GM23338 (cell line): ENCODE measurements around the gene CLCF1. TPM values are rescaled to one million over a fixed set of nuclear protein-coding genes. Genes with fewer than 3 reads are reported as not detected.

Experiments used
- ATAC-seq: fragments of 200-7000 bp; cut with Tn5 transposase; 3 replicates; pipeline ENCODE4 v1.9.1; 2020
- DNase-seq: peaks from one replicate; pipeline ENCODE4 v3.0.0-alpha.2; 2015; ENCODE audit warnings: low spot score
- H2AFZ ChIP-seq: fragments of 200-600 bp; sonication (generic); 2 replicates; pipeline ENCODE4 v1.8.0; 2016; ENCODE audit warnings: antibody characterized with exemption, mild to moderate bottlenecking, moderate library complexity
- H3F3A ChIP-seq: fragments of 200-600 bp; sonication (generic); replicated peaks from 2 replicates; pipeline ENCODE4 v1.8.0; 2017; ENCODE audit warnings: antibody characterized with exemption, mixed run types, low read depth
- H3K27ac ChIP-seq: fragments of 200-600 bp; sonication (generic); 2 replicates; pipeline ENCODE4 v1.6.1; 2016; ENCODE audit warnings: low read depth
- H3K27me3 ChIP-seq: fragments of 200-600 bp; sonication (generic); 2 replicates; pipeline ENCODE4 v1.8.0; 2016; ENCODE audit warnings: mild to moderate bottlenecking, mixed run types, moderate library complexity; ENCODE audit not compliant: insufficient read depth
- H3K36me3 ChIP-seq: fragments of 200-600 bp; sonication (generic); 2 replicates; pipeline ENCODE4 v1.8.0; 2016; ENCODE audit warnings: mild to moderate bottlenecking; ENCODE audit not compliant: insufficient read depth
- H3K4me1 ChIP-seq: fragments of 200-600 bp; sonication (generic); 2 replicates; pipeline ENCODE4 v1.8.0; 2016; ENCODE audit warnings: mild to moderate bottlenecking, moderate library complexity; ENCODE audit not compliant: insufficient read depth
- H3K4me2 ChIP-seq: fragments of 200-600 bp; sonication (generic); 2 replicates; pipeline ENCODE4 v1.7.1; 2017; ENCODE audit warnings: mixed run types
- H3K4me3 ChIP-seq: fragments of 200-600 bp; sonication (generic); 2 replicates; pipeline ENCODE4 v1.6.1; 2016; ENCODE audit warnings: mixed run types
- H3K79me2 ChIP-seq: fragments of 200-600 bp; sonication (generic); replicated peaks from 2 replicates; pipeline ENCODE4 v1.8.0; 2017; ENCODE audit warnings: mild to moderate bottlenecking; ENCODE audit not compliant: insufficient read depth
- H3K9me2 ChIP-seq: fragments of 200-600 bp; sonication (generic); 2 replicates; pipeline ENCODE4 v1.8.0; 2017; ENCODE audit not compliant: insufficient read depth
- H4K20me1 ChIP-seq: fragments of 200-600 bp; sonication (generic); replicated peaks from 2 replicates; pipeline ENCODE4 v1.8.0; 2017; ENCODE audit warnings: mild to moderate bottlenecking; ENCODE audit not compliant: insufficient read depth
- H3K27ac Mint-ChIP-seq: 2 replicates; pipeline ENCODE4 v1.8.0; 2020; ENCODE audit warnings: inconsistent platforms, mild to moderate bottlenecking, moderate library complexity, mixed read lengths
- H3K27me3 Mint-ChIP-seq: 3 replicates; pipeline ENCODE4 v1.8.0; 2022; ENCODE audit warnings: low read depth, mild to moderate bottlenecking, moderate library complexity, mixed read lengths, inconsistent platforms; ENCODE audit not compliant: insufficient read depth, poor library complexity
- H3K36me3 Mint-ChIP-seq: 3 replicates; pipeline ENCODE4 v1.8.0; 2021; ENCODE audit warnings: low read depth, mild to moderate bottlenecking, inconsistent platforms, moderate library complexity, mixed read lengths
- H3K4me1 Mint-ChIP-seq: 3 replicates; pipeline ENCODE4 v1.8.0; 2020; ENCODE audit warnings: mild to moderate bottlenecking, inconsistent platforms, mixed read lengths
- H3K4me3 Mint-ChIP-seq: 3 replicates; pipeline ENCODE4 v1.8.0; 2021; ENCODE audit warnings: moderate library complexity, mild to moderate bottlenecking, inconsistent platforms, mixed read lengths
- H3K9me3 Mint-ChIP-seq: 3 replicates; pipeline ENCODE4 v1.8.0; 2020; ENCODE audit warnings: moderate library complexity, mild to moderate bottlenecking, inconsistent platforms, mixed read lengths
- CREB1 ChIP-seq: fragments of 250-450 bp; sonication (Bioruptor Pico); IDR thresholded peaks from 2 replicates; pipeline ENCODE4 v1.5.0; 2020; ENCODE audit warnings: low read depth, mild to moderate bottlenecking, moderate library complexity
- EZH2phosphoT487 ChIP-seq: fragments of 200-600 bp; sonication (generic); IDR thresholded peaks from one replicate; pipeline ENCODE4 v1.8.1; 2018; ENCODE audit warnings: antibody characterized with exemption; ENCODE audit not compliant: unreplicated experiment
- JUNB ChIP-seq: IDR thresholded peaks from one replicate; pipeline ENCODE4 v1.6.1; 2016; ENCODE audit warnings: antibody characterized with exemption; ENCODE audit not compliant: unreplicated experiment
- NANOG ChIP-seq: IDR thresholded peaks from 2 replicates; pipeline ENCODE4 v1.6.1; 2016; ENCODE audit warnings: antibody characterized with exemption, borderline replicate concordance
- POLR2AphosphoS5 ChIP-seq: IDR thresholded peaks from 2 replicates; pipeline ENCODE4 v1.6.1; 2016; ENCODE audit warnings: antibody characterized with exemption, low read depth
- STAT1 ChIP-seq: IDR thresholded peaks from one replicate; pipeline ENCODE4 v1.6.1; 2016; ENCODE audit warnings: antibody characterized with exemption; ENCODE audit not compliant: unreplicated experiment
- ZNF114 ChIP-seq: fragments of 250-450 bp; sonication (Bioruptor Pico); IDR thresholded peaks from 2 replicates; pipeline ENCODE4 v1.5.0; 2020; ENCODE audit warnings: mild to moderate bottlenecking, moderate library complexity
- ZNF331 ChIP-seq: fragments of 250-450 bp; sonication (Bioruptor Pico); IDR thresholded peaks from 2 replicates; pipeline ENCODE4 v1.5.0; 2020; ENCODE audit warnings: low read depth, mild to moderate bottlenecking, moderate library complexity
- polyA plus RNA-seq: library from polyadenylated mRNA; unstranded; fragments of >200 nt; fragmentation: Nextera tagmentation; extraction: Ambion mirVana; gene quantifications from 2 replicates; pipeline ENCODE4 v1.2.1, GENCODE V29; 2016
- total RNA-seq: library from RNA; depleted of rRNA; stranded (reverse); fragments of >200 nt; shearing (Covaris generic); gene quantifications from 2 replicates; pipeline ENCODE4 v1.2.3, GENCODE V29; 2014
- TF ChIP-seq, protein P1 (sequence below): IDR thresholded peaks from one replicate; pipeline ENCODE4 v1.6.1; 2018; ENCODE audit warnings: antibody characterized with exemption; ENCODE audit not compliant: unreplicated experiment
- TF ChIP-seq, protein P2 (sequence below): fragments of 250-450 bp; sonication (Bioruptor Pico); IDR thresholded peaks from 2 replicates; pipeline ENCODE4 v1.5.0; 2020; ENCODE audit warnings: mild to moderate bottlenecking, moderate library complexity
- TF ChIP-seq, protein P3 (sequence below): IDR thresholded peaks from 2 replicates; pipeline ENCODE4 v1.6.1; 2016; ENCODE audit warnings: antibody characterized with exemption

The CLCF1 gene
- total and polyA plus RNA-seq, 2 experiments from 2014 or later, result 0.32 TPM; not detected in 1

DNA sequence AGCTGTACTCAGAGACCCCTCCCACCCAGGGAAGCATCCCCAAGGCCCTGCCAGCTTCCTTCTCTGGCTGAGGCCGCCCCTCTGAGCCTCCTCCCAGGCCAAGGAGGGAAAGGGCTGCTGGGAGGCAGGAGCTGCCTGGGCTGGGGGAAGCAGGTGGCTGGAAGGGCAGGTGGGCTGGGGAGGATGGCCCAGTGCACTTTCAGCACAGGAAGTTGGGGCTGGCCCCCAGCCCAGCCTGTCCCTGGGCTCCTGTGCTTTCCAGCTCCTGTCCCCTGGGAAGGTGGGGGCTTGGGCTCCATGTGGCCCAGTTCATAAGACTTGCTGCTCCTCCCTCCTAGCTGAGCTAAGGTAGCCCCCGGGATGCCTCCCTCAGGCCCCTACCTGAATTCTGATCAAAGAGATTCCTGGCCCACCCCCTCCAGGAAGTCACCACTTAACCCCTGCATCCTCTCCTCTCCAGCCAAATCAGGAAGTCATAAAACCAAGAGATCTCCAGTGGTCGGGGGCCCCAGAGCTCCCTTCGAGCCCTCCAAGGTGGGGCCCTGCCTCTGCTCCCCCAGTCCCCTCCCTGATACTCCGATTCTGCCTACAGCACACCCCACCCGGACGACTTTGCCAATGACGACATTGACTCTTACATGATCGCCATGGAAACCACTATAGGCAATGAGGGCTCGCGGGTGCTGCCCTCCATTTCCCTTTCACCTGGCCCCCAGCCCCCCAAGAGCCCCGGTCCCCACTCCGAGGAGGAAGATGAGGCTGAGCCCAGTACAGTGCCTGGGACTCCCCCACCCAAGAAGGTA is 23.4 kb upstream of the CLCF1 start:
- H3K9me2 ChIP-seq, result no peaks in the 10 kb centered on the region
- no peak overlapping the region for H2AFZ ChIP-seq
- peaks cover 8% of the 10 kb centered on the region; the same call in 1 of the 2 replicates for H4K20me1 ChIP-seq
- Mint-ChIP-seq H3K36me3 (peaks cover 47% of the 10 kb centered on the region), H3K4me3 (peak overlapping the region; percentile 60; the same call in 2 of the 3 replicates), H3K4me1 (peaks cover 36% of the 10 kb centered on the region), H3K27ac (peak overlapping the region; percentile 87), H3K9me3 (no peaks in the 10 kb centered on the region), H3K27me3 (peaks cover 14% of the 10 kb centered on the region)
- H3K4me2 ChIP-seq, result peak overlapping the region; percentile 72
- H3K27me3 ChIP-seq, result no peaks in the 10 kb centered on the region
- no peaks in the 10 kb centered on the region for H3K36me3 ChIP-seq
- peak overlapping the region; percentile 41 for H3K4me3 ChIP-seq
- 0 out of 2 replicates have a peak, but pooled peaks cover 4% of the 10 kb centered on the region for H3F3A ChIP-seq
- H3K27ac ChIP-seq, result peak overlapping the region; percentile 63
- peaks cover 17% of the 10 kb centered on the region for H3K4me1 ChIP-seq
- H3K79me2 ChIP-seq, result peaks cover 16% of the 10 kb centered on the region
- TF ChIP-seq, protein P1, sequence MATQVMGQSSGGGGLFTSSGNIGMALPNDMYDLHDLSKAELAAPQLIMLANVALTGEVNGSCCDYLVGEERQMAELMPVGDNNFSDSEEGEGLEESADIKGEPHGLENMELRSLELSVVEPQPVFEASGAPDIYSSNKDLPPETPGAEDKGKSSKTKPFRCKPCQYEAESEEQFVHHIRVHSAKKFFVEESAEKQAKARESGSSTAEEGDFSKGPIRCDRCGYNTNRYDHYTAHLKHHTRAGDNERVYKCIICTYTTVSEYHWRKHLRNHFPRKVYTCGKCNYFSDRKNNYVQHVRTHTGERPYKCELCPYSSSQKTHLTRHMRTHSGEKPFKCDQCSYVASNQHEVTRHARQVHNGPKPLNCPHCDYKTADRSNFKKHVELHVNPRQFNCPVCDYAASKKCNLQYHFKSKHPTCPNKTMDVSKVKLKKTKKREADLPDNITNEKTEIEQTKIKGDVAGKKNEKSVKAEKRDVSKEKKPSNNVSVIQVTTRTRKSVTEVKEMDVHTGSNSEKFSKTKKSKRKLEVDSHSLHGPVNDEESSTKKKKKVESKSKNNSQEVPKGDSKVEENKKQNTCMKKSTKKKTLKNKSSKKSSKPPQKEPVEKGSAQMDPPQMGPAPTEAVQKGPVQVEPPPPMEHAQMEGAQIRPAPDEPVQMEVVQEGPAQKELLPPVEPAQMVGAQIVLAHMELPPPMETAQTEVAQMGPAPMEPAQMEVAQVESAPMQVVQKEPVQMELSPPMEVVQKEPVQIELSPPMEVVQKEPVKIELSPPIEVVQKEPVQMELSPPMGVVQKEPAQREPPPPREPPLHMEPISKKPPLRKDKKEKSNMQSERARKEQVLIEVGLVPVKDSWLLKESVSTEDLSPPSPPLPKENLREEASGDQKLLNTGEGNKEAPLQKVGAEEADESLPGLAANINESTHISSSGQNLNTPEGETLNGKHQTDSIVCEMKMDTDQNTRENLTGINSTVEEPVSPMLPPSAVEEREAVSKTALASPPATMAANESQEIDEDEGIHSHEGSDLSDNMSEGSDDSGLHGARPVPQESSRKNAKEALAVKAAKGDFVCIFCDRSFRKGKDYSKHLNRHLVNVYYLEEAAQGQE, result no peak
- peak; percentile 40 for TF ChIP-seq POLR2AphosphoS5
- ATAC-seq, result no peak
- peak; percentile 58 for DNase-seq

DNA sequence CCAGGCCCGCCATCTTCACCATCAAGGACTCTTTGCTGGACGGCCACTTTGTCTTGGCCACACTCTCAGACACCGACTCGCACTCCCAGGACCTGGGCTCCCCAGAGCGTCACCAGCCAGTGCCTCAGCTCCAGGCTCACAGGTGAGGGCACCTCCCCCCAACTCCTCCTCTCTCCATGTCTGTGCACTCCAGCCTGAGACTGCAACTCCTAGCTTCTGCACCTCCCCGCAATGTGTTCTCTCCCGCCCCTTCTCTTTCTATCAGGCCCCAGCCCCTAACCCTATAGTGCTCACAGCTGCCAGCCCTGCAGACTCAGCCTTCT is 22.8 kb upstream of the CLCF1 start:
- peak overlapping the region; percentile 63 for H3K27ac ChIP-seq
- peak overlapping the region; percentile 41; the same call in 1 of the 2 replicates for H3K4me3 ChIP-seq
- H4K20me1 ChIP-seq, result peaks cover 8% of the 10 kb centered on the region; the same call in 1 of the 2 replicates
- Mint-ChIP-seq H3K4me3 (peak overlapping the region; percentile 43; the same call in 2 of the 3 replicates), H3K9me3 (no peaks in the 10 kb centered on the region), H3K36me3 (peaks cover 47% of the 10 kb centered on the region), H3K27me3 (peaks cover 16% of the 10 kb centered on the region), H3K27ac (peak overlapping the region; percentile 87), H3K4me1 (peaks cover 38% of the 10 kb centered on the region)
- H2AFZ ChIP-seq, result no peak overlapping the region
- no peaks in the 10 kb centered on the region for H3K27me3 ChIP-seq
- no peak for ATAC-seq
- H3K4me1 ChIP-seq, result peaks cover 17% of the 10 kb centered on the region
- H3K9me2 ChIP-seq, result no peaks in the 10 kb centered on the region
- peak overlapping the region; percentile 72 for H3K4me2 ChIP-seq
- peaks cover 16% of the 10 kb centered on the region for H3K79me2 ChIP-seq
- no peak for DNase-seq
- H3K36me3 ChIP-seq, result no peaks in the 10 kb centered on the region
- H3F3A ChIP-seq, result 0 out of 2 replicates have a peak, but pooled peaks cover 6% of the 10 kb centered on the region
- TF ChIP-seq JUNB (no peak), STAT1 (no peak), NANOG (no peak), ZNF331 (no peak), EZH2phosphoT487 (no peak), CREB1 (CRISPR knock-in tag) (no peak), ZNF114 (CRISPR knock-in tag) (no peak), POLR2AphosphoS5 (no peak)
- TF ChIP-seq, protein P2, sequence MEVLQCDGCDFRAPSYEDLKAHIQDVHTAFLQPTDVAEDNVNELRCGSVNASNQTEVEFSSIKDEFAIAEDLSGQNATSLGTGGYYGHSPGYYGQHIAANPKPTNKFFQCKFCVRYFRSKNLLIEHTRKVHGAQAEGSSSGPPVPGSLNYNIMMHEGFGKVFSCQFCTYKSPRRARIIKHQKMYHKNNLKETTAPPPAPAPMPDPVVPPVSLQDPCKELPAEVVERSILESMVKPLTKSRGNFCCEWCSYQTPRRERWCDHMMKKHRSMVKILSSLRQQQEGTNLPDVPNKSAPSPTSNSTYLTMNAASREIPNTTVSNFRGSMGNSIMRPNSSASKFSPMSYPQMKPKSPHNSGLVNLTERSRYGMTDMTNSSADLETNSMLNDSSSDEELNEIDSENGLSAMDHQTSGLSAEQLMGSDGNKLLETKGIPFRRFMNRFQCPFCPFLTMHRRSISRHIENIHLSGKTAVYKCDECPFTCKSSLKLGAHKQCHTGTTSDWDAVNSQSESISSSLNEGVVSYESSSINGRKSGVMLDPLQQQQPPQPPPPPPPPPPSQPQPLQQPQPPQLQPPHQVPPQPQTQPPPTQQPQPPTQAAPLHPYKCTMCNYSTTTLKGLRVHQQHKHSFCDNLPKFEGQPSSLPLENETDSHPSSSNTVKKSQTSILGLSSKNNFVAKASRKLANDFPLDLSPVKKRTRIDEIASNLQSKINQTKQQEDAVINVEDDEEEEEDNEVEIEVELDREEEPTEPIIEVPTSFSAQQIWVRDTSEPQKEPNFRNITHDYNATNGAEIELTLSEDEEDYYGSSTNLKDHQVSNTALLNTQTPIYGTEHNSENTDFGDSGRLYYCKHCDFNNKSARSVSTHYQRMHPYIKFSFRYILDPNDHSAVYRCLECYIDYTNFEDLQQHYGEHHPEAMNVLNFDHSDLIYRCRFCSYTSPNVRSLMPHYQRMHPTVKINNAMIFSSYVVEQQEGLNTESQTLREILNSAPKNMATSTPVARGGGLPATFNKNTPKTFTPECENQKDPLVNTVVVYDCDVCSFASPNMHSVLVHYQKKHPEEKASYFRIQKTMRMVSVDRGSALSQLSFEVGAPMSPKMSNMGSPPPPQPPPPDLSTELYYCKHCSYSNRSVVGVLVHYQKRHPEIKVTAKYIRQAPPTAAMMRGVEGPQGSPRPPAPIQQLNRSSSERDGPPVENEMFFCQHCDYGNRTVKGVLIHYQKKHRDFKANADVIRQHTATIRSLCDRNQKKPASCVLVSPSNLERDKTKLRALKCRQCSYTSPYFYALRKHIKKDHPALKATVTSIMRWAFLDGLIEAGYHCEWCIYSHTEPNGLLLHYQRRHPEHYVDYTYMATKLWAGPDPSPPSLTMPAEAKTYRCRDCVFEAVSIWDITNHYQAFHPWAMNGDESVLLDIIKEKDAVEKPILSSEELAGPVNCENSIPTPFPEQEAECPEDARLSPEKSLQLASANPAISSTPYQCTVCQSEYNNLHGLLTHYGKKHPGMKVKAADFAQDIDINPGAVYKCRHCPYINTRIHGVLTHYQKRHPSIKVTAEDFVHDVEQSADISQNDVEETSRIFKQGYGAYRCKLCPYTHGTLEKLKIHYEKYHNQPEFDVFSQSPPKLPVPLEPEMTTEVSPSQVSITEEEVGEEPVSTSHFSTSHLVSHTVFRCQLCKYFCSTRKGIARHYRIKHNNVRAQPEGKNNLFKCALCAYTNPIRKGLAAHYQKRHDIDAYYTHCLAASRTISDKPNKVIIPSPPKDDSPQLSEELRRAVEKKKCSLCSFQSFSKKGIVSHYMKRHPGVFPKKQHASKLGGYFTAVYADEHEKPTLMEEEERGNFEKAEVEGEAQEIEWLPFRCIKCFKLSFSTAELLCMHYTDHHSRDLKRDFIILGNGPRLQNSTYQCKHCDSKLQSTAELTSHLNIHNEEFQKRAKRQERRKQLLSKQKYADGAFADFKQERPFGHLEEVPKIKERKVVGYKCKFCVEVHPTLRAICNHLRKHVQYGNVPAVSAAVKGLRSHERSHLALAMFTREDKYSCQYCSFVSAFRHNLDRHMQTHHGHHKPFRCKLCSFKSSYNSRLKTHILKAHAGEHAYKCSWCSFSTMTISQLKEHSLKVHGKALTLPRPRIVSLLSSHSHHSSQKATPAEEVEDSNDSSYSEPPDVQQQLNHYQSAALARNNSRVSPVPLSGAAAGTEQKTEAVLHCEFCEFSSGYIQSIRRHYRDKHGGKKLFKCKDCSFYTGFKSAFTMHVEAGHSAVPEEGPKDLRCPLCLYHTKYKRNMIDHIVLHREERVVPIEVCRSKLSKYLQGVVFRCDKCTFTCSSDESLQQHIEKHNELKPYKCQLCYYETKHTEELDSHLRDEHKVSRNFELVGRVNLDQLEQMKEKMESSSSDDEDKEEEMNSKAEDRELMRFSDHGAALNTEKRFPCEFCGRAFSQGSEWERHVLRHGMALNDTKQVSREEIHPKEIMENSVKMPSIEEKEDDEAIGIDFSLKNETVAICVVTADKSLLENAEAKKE (CRISPR knock-in tag), result no peak
- TF ChIP-seq, protein P3, sequence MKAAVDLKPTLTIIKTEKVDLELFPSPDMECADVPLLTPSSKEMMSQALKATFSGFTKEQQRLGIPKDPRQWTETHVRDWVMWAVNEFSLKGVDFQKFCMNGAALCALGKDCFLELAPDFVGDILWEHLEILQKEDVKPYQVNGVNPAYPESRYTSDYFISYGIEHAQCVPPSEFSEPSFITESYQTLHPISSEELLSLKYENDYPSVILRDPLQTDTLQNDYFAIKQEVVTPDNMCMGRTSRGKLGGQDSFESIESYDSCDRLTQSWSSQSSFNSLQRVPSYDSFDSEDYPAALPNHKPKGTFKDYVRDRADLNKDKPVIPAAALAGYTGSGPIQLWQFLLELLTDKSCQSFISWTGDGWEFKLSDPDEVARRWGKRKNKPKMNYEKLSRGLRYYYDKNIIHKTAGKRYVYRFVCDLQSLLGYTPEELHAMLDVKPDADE, result no peak
